Transverse colon (tissue), 4 donors: ENCODE results near the gene GPANK1. TPM values are rescaled to one million over a fixed set of nuclear protein-coding genes. Genes with fewer than 3 reads are reported as not detected.

ENCODE experiments used
- DNase-seq: peaks from one replicate; pipeline ENCODE4 v3.0.0-alpha.2; 2019
- H3K27ac ChIP-seq, 4 donors: fragments of 200-600 bp; sonication (generic); 2 replicates each; pipeline ENCODE4 v1.5.1; 2016 to 2018; ENCODE audit warnings: inconsistent platforms in 4 of 4
- H3K27me3 ChIP-seq: fragments of 200-600 bp; sonication (generic); 2 replicates; pipeline ENCODE4 v1.5.1; 2017; ENCODE audit warnings: inconsistent platforms
- H3K36me3 ChIP-seq, 4 donors: fragments of 200-600 bp; sonication (generic); 2 replicates each; pipeline ENCODE4 v1.5.1; 2017 to 2019; ENCODE audit warnings: inconsistent platforms in 4 of 4
- H3K4me1 ChIP-seq, 4 donors: fragments of 200-600 bp; sonication (generic); 2 replicates each; pipeline ENCODE4 v1.5.1; 2017 to 2020; ENCODE audit warnings: inconsistent platforms in 4 of 4
- H3K4me3 ChIP-seq, 4 donors: fragments of 200-600 bp; sonication (generic); 1 replicate in 1 of 4; 2 replicates in 3 of 4; pipeline versions ENCODE4 v1.5.1 to v1.6.1; 2017 to 2019; ENCODE audit warnings: inconsistent platforms in 4 of 4
- H3K9me3 ChIP-seq, 2 donors: fragments of 200-600 bp; sonication (generic); 2 replicates each; pipeline ENCODE4 v1.5.1; 2017 to 2019; ENCODE audit warnings: inconsistent platforms in 2 of 2
- EP300 ChIP-seq: sonication (generic); formaldehyde crosslinking; IDR thresholded peaks from one replicate; pipeline ENCODE4 v1.6.1; 2017; ENCODE audit warnings: antibody characterized with exemption, low read depth
- POLR2A ChIP-seq: fragments of 450-650 bp; IDR thresholded peaks from one replicate; pipeline ENCODE4 v1.6.1; 2016; ENCODE audit warnings: antibody characterized with exemption, mild to moderate bottlenecking, moderate library complexity
- POLR2AphosphoS5 ChIP-seq, 3 donors: sonication (generic); formaldehyde crosslinking; IDR thresholded peaks; one replicate each; pipeline ENCODE4 v1.6.1; 2016; ENCODE audit warnings: antibody characterized with exemption in 3 of 3
- WGBS, 2 donors: methylation state at CpG; one replicate each; pipeline ENCODE4 v1.1.5; 2018; ENCODE audit warnings: low coverage in 1 of 2; 5-methylcytosine and 5-hydroxymethylcytosine counted together
- in situ Hi-C, 4 donors: fragments of 200-750 bp; cut with MboI; loops; one replicate each; pipeline versions ENCODE4 v1.15.0 to v1.15.1; 2017; ENCODE audit warnings: low sequenced_read_pairs in 3 of 4, low pct_ligation_motif_present in 1 of 4, low pct_unique_long_range_greater_than_20kb in 1 of 4
- intact Hi-C: fragments of 100-400 bp; cut with DNase I; formaldehyde crosslinking; loops from one replicate; pipeline ENCODE4 v1.15.1; 2023; ENCODE audit warnings: low total_unique reads
- total RNA-seq, 4 donors: library from RNA; depleted of rRNA; stranded (reverse); fragments of >200 nt; gene quantifications; one replicate each; pipeline ENCODE4 v1.1.0, GENCODE V29; 2016
- TF ChIP-seq, protein P1 (sequence below), 5 experiments: fragments of 200-600 bp in 3 of 5; fragments of 450-650 bp in 2 of 5; sonication (generic) in 3 of 5; IDR thresholded peaks; 1 replicate in 2 of 5; 2 replicates in 3 of 5; pipeline ENCODE4 v1.5.1; 2016 to 2017; ENCODE audit warnings: antibody characterized with exemption in 5 of 5, inconsistent platforms in 3 of 5, mild to moderate bottlenecking in 2 of 5, moderate library complexity in 1 of 5

GPANK1 gene
- total RNA-seq, 4 donors from 2014 or later: 2.4 to 32.9 (median 23.2) TPM

GRCh38 chr6:31619805-31620585 is 44.8 kb downstream of the GPANK1 start:
- intact Hi-C loops: no loop called here
- Histone ChIP-seq H3K4me1 (peaks cover 0 to 27% (median 20%) of the 10 kb centered on the region in 4 donors), H3K36me3 (peaks cover 0 to 16% (median 8%) of the 10 kb centered on the region in 4 donors), H3K4me3 (peak overlapping the region; percentile 46 to 99 (median 76)), H3K27me3 (no peaks in the 10 kb centered on the region), H3K9me3 (no peaks in the 10 kb centered on the region), H3K27ac (peak overlapping the region; percentile 94 to 99 (median 97))
- TF ChIP-seq, protein P1, sequence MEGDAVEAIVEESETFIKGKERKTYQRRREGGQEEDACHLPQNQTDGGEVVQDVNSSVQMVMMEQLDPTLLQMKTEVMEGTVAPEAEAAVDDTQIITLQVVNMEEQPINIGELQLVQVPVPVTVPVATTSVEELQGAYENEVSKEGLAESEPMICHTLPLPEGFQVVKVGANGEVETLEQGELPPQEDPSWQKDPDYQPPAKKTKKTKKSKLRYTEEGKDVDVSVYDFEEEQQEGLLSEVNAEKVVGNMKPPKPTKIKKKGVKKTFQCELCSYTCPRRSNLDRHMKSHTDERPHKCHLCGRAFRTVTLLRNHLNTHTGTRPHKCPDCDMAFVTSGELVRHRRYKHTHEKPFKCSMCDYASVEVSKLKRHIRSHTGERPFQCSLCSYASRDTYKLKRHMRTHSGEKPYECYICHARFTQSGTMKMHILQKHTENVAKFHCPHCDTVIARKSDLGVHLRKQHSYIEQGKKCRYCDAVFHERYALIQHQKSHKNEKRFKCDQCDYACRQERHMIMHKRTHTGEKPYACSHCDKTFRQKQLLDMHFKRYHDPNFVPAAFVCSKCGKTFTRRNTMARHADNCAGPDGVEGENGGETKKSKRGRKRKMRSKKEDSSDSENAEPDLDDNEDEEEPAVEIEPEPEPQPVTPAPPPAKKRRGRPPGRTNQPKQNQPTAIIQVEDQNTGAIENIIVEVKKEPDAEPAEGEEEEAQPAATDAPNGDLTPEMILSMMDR (IDR thresholded peaks at IDR 0.05): peak in 1 of 5 experiments; percentile 27
- TF ChIP-seq EP300 (no peak), POLR2AphosphoS5 (IDR thresholded peaks at IDR 0.05) (peak; percentile 84 to 89 (median 86)), POLR2A (peak; percentile 96)
- in situ Hi-C loops: no loop called here
- WGBS, 2 donors: 0 to 1% methylated on average over 22 to 50 of the region's 50 CpGs
- DNase-seq: peak; percentile 98

DNA sequence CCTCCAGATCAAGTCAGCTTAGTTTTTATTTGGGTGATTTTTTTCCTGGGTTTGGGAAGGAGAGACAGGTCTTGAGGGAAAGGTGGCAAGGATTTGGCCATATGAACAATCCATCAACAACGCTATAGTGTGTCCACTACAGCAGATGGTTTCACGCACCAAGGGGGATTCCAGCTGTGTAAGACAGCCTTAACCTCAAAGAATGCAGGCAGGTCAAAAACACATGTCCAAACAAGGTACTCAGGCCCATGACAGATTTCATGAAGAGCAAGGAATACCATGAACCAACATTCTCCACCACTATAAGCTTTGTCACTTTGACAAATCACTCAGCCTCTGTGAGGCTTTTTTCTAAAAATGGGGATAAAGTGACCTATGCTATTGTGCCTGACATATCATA is 47.8 kb downstream of the GPANK1 start:
- Histone ChIP-seq H3K27me3 (no peaks in the 10 kb centered on the region), H3K27ac (no peak overlapping the region), H3K9me3 (no peaks in the 10 kb centered on the region), H3K4me3 (no peak overlapping the region), H3K4me1 (peaks cover 0 to 32% (median 15%) of the 10 kb centered on the region in 4 donors), H3K36me3 (no peaks in the 10 kb centered on the region)
- TF ChIP-seq EP300: no peak
- TF ChIP-seq, protein P1 (IDR thresholded peaks at IDR 0.05): no peak
- TF ChIP-seq POLR2AphosphoS5 (IDR thresholded peaks at IDR 0.05): no peak
- TF ChIP-seq POLR2A: no peak
- 67 to 85% methylated on average over 1 to 2 of the region's 2 CpGs for WGBS, 2 donors
- intact Hi-C loops: no loop called here
- no peak for DNase-seq
- in situ Hi-C loops: no loop called here

- peaks cover 0 to 24% (median 7%) of the 10 kb centered on the region in 4 donors for H3K4me1 ChIP-seq
- peak overlapping the region in 2 of 4 donors; percentile 1 to 29 for H3K4me3 ChIP-seq
- no peak for DNase-seq
- intact Hi-C loops (no loop called here), in situ Hi-C loops (no loop called here)
- H3K36me3 ChIP-seq: no peaks in the 10 kb centered on the region
- H3K27ac ChIP-seq: peak overlapping the region; percentile 41 to 57 (median 55)
- no peaks in the 10 kb centered on the region for H3K27me3 ChIP-seq
- no peaks in the 10 kb centered on the region for H3K9me3 ChIP-seq
- WGBS, 2 donors: 62 to 64% methylated on average over 5 to 7 of the region's 7 CpGs
- no peak for TF ChIP-seq POLR2A
- no peak for TF ChIP-seq EP300
- TF ChIP-seq, protein P1 (IDR thresholded peaks at IDR 0.05): no peak
- no peak for TF ChIP-seq POLR2AphosphoS5 (IDR thresholded peaks at IDR 0.05)
Measured at GRCh38 chr6:31615748-31616147, 49.0 kb downstream of the GPANK1 start.

GRCh38 chr6:31614684-31615578 is 49.9 kb downstream of the GPANK1 start, which contains the start of gene AIF1:
TSS of gene AIF1 (plus strand) at chr6:31615234. CDS start at chr6:31615330, 96 bp downstream.
- Histone ChIP-seq H3K36me3 (no peaks in the 10 kb centered on the region), H3K4me1 (peaks cover 0 to 24% (median 7%) of the 10 kb centered on the region in 4 donors), H3K27me3 (no peaks in the 10 kb centered on the region), H3K27ac (peak within 1 kb of the TSS; percentile 41 to 57 (median 55)), H3K9me3 (no peaks in the 10 kb centered on the region), H3K4me3 (peak within 1 kb of the TSS in 2 of 4 donors; percentile 1 to 29)
- in situ Hi-C loops (no loop called here), intact Hi-C loops (no loop called here)
- 46 to 64% methylated on average over 3 to 6 of the region's 6 CpGs for WGBS, 2 donors
- TF ChIP-seq, protein P1 (IDR thresholded peaks at IDR 0.05): no peak
- TF ChIP-seq POLR2A: no peak
- TF ChIP-seq EP300: no peak
- TF ChIP-seq POLR2AphosphoS5 (IDR thresholded peaks at IDR 0.05): no peak
- no peak for DNase-seq
